HG03045 (cell line): ENCODE results near the gene SUV39H2.
"Not testable (repeated sequence)": the region's sequence is repeated elsewhere in the genome, so short reads cannot be mapped to it uniquely, and the experiment has no call there.

Experiments
- ATAC-seq: cut with Tn5 transposase; IDR thresholded peaks from one replicate; pipeline ENCODE4 v1.9.1; 2021; ENCODE audit warnings: mild to moderate bottlenecking, moderate library complexity; ENCODE audit not compliant: unreplicated experiment

Gene SUV39H2

GRCh38 chr10:14878266-14879123 is at the start of gene SUV39H2:
Gene SUV39H2 (plus strand): TSS chr10:14878866. CDS start chr10:14878889, 23 bp downstream.
- ATAC-seq: peak; percentile 91

GRCh38 chr10:14833106-14833505 is 45.6 kb upstream of the SUV39H2 start:
- no peak for ATAC-seq

- ATAC-seq: no peak
Measured at GRCh38 chr10:14836208-14836607, 42.5 kb upstream of the SUV39H2 start.

GRCh38 chr10:14837003-14837756 is 41.5 kb upstream of the SUV39H2 start:
- ATAC-seq: no peak

- ATAC-seq: peak; percentile 91
Measured at GRCh38 chr10:14837757-14838581, 40.7 kb upstream of the SUV39H2 start, which contains the start of the genes CDNF, HSPA14 and MSANTD7. Gene CDNF (minus strand): TSS chr10:14838037. CDS start chr10:14837946, 91 bp downstream. Gene HSPA14 (plus strand): TSS chr10:14838306. CDS start chr10:14838403, 97 bp downstream. Gene MSANTD7 (plus strand): TSS chr10:14838306. CDS start chr10:14842285, 3,979 bp downstream.

GRCh38 chr10:14838582-14839304 is 39.9 kb upstream of the SUV39H2 start:
- ATAC-seq: peak; percentile 7

GRCh38 chr10:14839305-14839695 is 39.4 kb upstream of the SUV39H2 start:
- no peak for ATAC-seq

GRCh38 chr10:14840178-14840577 is 38.5 kb upstream of the SUV39H2 start:
- ATAC-seq: no peak

GRCh38 chr10:14843327-14843988 is 35.2 kb upstream of the SUV39H2 start:
- ATAC-seq: no peak

GRCh38 chr10:14844948-14845347 is 33.7 kb upstream of the SUV39H2 start:
- no peak for ATAC-seq

GRCh38 chr10:14852236-14852635 is 26.4 kb upstream of the SUV39H2 start:
- ATAC-seq: no peak

- no peak for ATAC-seq
Measured at GRCh38 chr10:14855453-14855852, 23.2 kb upstream of the SUV39H2 start.

- no peak for ATAC-seq
Measured at GRCh38 chr10:14858338-14858960, 20.2 kb upstream of the SUV39H2 start.

GRCh38 chr10:14859043-14859442 is 19.6 kb upstream of the SUV39H2 start:
- no peak for ATAC-seq

- ATAC-seq: no peak
Measured at GRCh38 chr10:14859775-14860174, 18.9 kb upstream of the SUV39H2 start.

- ATAC-seq: no peak
Measured at GRCh38 chr10:14860791-14861190, 17.9 kb upstream of the SUV39H2 start.

GRCh38 chr10:14864466-14864865 is 14.2 kb upstream of the SUV39H2 start:
- not testable (repeated sequence) for ATAC-seq

- not testable (repeated sequence) for ATAC-seq
Measured at GRCh38 chr10:14864871-14865270, 13.8 kb upstream of the SUV39H2 start.
